LNCaP clone FGC (cell line): ENCODE measurements around the gene UST.
A peak's percentile ranks its signal among the peaks of the same experiment; 100 is the strongest.
"Not testable (repeated sequence)": the region's sequence is repeated elsewhere in the genome, so short reads cannot be mapped to it uniquely, and the experiment has no call there.

Experiments
- DNase-seq: peaks from one replicate; pipeline ENCODE4 v3.0.0-alpha.2; 2011; ENCODE audit warnings: low read depth
- H3K4me3 ChIP-seq: 2 replicates; pipeline ENCODE4 v1.5.1; 2011; ENCODE audit warnings: mild to moderate bottlenecking, low read depth, low read length, control low read depth
- CTCF ChIP-seq: IDR thresholded peaks from 2 replicates; pipeline ENCODE4 v1.5.1; 2012; ENCODE audit warnings: mild to moderate bottlenecking; ENCODE audit not compliant: control insufficient read depth, insufficient read depth; ENCODE audit errors: extremely low read depth

Gene UST

GRCh38 chr6:148846778-148847761 is 100.2 kb downstream of the UST start:
- TF ChIP-seq CTCF: no peak
- H3K4me3 ChIP-seq: no peak overlapping the region
- DNase-seq: no peak

DNA sequence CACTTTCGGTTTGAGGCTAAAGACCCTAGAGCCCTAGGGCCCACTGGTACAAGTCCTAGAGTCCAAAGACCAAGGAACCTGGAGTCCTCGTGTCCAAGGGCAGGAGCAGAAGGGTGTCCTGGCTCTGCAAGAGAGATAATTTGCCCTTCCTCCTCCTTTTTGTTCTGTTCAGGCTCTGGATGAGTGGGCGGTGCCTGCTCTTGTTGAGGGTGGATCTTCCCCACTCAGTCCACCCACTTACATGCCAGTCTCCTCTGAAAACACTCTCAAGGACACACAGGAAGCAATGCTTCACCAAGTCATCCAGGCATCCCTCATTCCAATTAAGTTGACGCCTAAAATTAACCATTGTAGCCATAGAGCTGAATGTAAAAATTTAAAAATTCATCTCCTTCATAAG is 102.1 kb downstream of the UST start:
- DNase-seq: no peak
- no peak overlapping the region for H3K4me3 ChIP-seq
- TF ChIP-seq CTCF: no peak

- H3K4me3 ChIP-seq, DNase-seq: not testable (repeated sequence)
Observed at GRCh38 chr6:148849449-148849848, 102.6 kb downstream of the UST start.

- no peak for TF ChIP-seq CTCF
- no peak for DNase-seq
- H3K4me3 ChIP-seq: no peak overlapping the region
Observed at GRCh38 chr6:148850964-148851363, 104.1 kb downstream of the UST start.

- peak; percentile 50 for DNase-seq
- no peak overlapping the region for H3K4me3 ChIP-seq
- no peak for TF ChIP-seq CTCF
Observed at GRCh38 chr6:148851683-148852556, 105.1 kb downstream of the UST start.

DNA sequence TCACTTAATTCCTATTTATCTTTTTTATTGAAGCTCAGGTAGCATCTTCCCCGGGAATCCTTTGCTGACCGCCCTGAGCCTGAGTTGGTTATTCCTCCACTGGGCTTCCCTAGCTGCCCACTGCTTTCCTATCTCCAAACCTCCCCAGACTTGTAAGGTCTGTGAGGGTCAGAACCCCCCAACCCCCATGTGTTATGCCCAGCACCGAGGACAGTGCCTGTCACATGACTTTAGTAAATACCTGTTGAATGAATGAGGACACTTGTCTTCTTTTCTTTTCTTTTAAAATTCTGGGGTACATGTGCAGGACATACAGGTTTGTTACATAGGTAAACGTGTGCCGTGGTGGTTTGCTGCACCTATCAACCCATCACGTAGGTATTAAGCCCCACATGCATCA is 105.9 kb downstream of the UST start:
- DNase-seq: no peak
- no peak for TF ChIP-seq CTCF
- H3K4me3 ChIP-seq: no peak overlapping the region

GRCh38 chr6:148853113-148853512 is 106.3 kb downstream of the UST start:
- not testable (repeated sequence) for H3K4me3 ChIP-seq, DNase-seq
